Epithelial cell of esophagus (primary cell): ENCODE data around the gene TIMM23.

Experiments
- DNase-seq: peaks from one replicate; pipeline ENCODE4 v3.0.0; 2010; ENCODE audit warnings: low read depth
- H3K4me3 ChIP-seq: 2 replicates; pipeline ENCODE4 v1.5.1; 2011; ENCODE audit warnings: mild to moderate bottlenecking, low read length, control low read depth
- CTCF ChIP-seq: IDR thresholded peaks from 2 replicates; pipeline ENCODE4 v1.5.1; 2011; ENCODE audit warnings: low read depth, mild to moderate bottlenecking, low read length, control low read depth, inconsistent platforms; ENCODE audit not compliant: insufficient read depth; ENCODE audit errors: missing control alignments

TIMM23 gene

DNA sequence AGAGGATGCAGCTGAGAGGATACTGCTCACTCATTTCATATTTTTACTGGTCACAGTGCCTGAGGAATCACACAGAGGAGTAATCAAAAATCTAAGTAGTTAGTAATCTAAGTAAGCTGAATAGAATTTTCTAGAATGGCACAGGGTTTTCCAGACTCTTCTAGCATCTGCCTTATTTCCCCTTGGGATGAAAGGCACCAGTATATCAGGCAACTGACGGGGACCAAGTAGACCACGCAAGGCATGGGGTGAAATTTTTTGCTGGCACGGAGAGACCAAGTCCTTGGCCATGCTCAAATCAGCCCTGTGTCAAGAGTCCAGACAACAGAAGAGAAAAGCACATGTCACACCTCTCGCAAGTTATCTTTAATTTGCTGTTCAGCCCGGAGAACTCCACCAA lies 43.9 kb downstream of the TIMM23 start:
- no peak for TF ChIP-seq CTCF
- DNase-seq: no peak
- H3K4me3 ChIP-seq: no peak overlapping the region

- no peak overlapping the region for H3K4me3 ChIP-seq
- no peak for TF ChIP-seq CTCF
Measured at GRCh38 chr10:46016811-46017210, 44.5 kb downstream of the TIMM23 start.

GRCh38 chr10:46017733-46018132 lies 45.4 kb downstream of the TIMM23 start:
- no peak for TF ChIP-seq CTCF
- H3K4me3 ChIP-seq: no peak overlapping the region
- DNase-seq: no peak

More at GRCh38 chr10:46016811-46017210, 44.5 kb downstream of the TIMM23 start:
- DNase-seq: no peak

DNA sequence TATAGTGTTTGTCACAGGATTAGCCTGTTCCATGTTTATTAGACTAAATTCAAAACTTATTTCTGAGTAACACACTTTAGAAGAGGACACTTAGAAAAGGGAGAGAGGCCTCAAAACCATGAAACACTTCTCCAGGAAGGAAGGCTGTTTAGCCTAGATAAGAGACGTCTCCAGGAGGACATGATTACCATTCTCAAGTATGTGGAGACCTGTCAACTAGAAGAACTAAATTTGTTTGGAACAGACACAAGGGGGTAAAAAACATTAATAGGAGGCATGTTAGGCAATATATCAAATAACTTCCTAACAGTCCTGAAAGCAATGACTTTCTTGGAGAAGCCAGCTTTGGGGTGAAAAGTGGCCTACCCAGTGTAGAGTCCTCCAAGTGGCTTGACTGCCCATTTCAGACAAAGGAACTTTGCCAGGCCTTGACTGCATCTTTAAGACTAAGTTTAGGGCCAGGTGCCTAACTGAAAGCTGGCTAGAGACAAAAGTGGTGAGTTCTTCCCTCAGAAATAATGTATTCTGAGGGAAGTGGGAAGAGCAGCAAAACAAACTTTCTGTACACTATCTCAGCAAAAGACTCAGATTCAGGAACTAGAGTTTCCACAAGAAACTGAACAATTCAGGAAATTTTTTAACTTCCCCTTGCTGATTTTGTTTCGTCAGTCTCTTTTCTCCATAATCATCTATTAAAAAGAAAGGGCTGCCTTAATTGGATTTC lies 46.3 kb downstream of the TIMM23 start:
- H3K4me3 ChIP-seq: no peak overlapping the region
- no peak for DNase-seq
- TF ChIP-seq CTCF: no peak

GRCh38 chr10:46019177-46019528 lies 46.9 kb downstream of the TIMM23 start:
- peak; percentile 44 for DNase-seq
- no peak overlapping the region for H3K4me3 ChIP-seq
- TF ChIP-seq CTCF: no peak

GRCh38 chr10:46019569-46020343 lies 47.5 kb downstream of the TIMM23 start:
- H3K4me3 ChIP-seq: no peak overlapping the region
- no peak for DNase-seq
- TF ChIP-seq CTCF: no peak

- DNase-seq: no peak
- TF ChIP-seq CTCF: no peak
- no peak overlapping the region for H3K4me3 ChIP-seq
Measured at GRCh38 chr10:46020344-46020657, 48.0 kb downstream of the TIMM23 start.
